Measurements from ENCODE around the gene COX5B. TPM values are rescaled to one million over a fixed set of nuclear protein-coding genes. Genes with fewer than 3 reads are reported as not detected.
A peak's percentile ranks its signal among the peaks of the same experiment; 100 is the strongest.

The COX5B gene
- total and polyA plus RNA-seq, 9 of the 15 experiments (the other 6 are each of a cell fraction or from before 2014, with no cell fraction given): 154 to 1,424 (median 487) TPM

DNA sequence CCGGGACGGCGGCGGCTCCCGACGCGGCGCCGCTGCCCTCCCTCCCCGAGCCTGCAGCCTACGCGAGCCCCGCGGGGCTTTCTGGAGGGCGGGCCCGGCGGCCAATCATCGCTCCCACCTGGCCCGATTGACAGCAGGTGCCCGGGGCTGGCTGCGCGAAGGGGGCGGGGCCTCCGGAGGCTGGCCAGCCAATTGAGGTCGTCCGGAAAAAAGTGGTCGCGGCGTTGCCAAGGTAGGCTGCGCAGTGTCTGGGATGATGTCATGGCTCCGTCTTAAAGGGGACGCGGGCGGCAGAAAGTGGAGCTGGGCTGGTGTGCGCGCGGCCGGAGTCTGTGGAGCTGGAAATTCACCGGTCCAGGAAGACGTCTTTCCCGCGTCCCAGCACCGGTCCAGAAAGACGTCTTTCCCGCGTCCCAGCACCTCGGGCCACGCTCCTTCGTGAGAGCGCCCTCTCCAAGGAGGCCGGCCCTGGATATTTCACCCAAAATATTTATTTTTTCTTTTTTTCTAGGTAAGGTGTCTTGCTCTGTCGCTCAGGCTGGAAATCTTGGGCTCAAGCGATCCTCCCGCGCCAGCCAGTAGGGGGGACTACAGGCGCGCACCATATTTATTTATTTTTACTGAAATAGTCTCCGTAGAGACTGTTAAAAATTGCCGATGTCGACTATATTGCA lies 18.2 kb downstream of the COX5B start, which contains the start of gene ACTR1B (continued):
- TF ChIP-seq, protein P1, sequence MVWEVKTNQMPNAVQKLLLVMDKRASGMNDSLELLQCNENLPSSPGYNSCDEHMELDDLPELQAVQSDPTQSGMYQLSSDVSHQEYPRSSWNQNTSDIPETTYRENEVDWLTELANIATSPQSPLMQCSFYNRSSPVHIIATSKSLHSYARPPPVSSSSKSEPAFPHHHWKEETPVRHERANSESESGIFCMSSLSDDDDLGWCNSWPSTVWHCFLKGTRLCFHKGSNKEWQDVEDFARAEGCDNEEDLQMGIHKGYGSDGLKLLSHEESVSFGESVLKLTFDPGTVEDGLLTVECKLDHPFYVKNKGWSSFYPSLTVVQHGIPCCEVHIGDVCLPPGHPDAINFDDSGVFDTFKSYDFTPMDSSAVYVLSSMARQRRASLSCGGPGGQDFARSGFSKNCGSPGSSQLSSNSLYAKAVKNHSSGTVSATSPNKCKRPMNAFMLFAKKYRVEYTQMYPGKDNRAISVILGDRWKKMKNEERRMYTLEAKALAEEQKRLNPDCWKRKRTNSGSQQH (CRISPR knock-in tag; IDR thresholded peaks at IDR 0.05): 0 out of 2 replicates have a peak, but pooled peaks have one; percentile 11
- TF ChIP-seq, protein P2, sequence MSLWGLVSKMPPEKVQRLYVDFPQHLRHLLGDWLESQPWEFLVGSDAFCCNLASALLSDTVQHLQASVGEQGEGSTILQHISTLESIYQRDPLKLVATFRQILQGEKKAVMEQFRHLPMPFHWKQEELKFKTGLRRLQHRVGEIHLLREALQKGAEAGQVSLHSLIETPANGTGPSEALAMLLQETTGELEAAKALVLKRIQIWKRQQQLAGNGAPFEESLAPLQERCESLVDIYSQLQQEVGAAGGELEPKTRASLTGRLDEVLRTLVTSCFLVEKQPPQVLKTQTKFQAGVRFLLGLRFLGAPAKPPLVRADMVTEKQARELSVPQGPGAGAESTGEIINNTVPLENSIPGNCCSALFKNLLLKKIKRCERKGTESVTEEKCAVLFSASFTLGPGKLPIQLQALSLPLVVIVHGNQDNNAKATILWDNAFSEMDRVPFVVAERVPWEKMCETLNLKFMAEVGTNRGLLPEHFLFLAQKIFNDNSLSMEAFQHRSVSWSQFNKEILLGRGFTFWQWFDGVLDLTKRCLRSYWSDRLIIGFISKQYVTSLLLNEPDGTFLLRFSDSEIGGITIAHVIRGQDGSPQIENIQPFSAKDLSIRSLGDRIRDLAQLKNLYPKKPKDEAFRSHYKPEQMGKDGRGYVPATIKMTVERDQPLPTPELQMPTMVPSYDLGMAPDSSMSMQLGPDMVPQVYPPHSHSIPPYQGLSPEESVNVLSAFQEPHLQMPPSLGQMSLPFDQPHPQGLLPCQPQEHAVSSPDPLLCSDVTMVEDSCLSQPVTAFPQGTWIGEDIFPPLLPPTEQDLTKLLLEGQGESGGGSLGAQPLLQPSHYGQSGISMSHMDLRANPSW (CRISPR knock-in tag; IDR thresholded peaks at IDR 0.05): no peak
- TF ChIP-seq KLF10 (CRISPR knock-in tag; IDR thresholded peaks at IDR 0.05) (no peak), NFIC (IDR thresholded peaks at IDR 0.05) (no peak), SNRNP70 (optimal IDR thresholded peaks at IDR 0.05; ENCODE audit: low read depth, low read length) (no peak), CREB1 (IDR thresholded peaks at IDR 0.05) (peak; percentile 56; the same call in 1 of the 2 replicates), CREB1 (CRISPR knock-in tag; IDR thresholded peaks at IDR 0.05) (peak; percentile 75), STAG1 (CRISPR knock-in tag; IDR thresholded peaks at IDR 0.05; ENCODE audit: borderline replicate concordance) (no peak), POLR2AphosphoS5 (IDR thresholded peaks at IDR 0.05; ENCODE audit: control insufficient read depth, insufficient read depth, low read depth, low read length) (peak; percentile 74)
- TF ChIP-seq, protein P3, sequence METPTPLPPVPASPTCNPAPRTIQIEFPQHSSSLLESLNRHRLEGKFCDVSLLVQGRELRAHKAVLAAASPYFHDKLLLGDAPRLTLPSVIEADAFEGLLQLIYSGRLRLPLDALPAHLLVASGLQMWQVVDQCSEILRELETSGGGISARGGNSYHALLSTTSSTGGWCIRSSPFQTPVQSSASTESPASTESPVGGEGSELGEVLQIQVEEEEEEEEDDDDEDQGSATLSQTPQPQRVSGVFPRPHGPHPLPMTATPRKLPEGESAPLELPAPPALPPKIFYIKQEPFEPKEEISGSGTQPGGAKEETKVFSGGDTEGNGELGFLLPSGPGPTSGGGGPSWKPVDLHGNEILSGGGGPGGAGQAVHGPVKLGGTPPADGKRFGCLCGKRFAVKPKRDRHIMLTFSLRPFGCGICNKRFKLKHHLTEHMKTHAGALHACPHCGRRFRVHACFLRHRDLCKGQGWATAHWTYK (CRISPR knock-in tag; IDR thresholded peaks at IDR 0.05): no peak
- TF ChIP-seq, protein P4, sequence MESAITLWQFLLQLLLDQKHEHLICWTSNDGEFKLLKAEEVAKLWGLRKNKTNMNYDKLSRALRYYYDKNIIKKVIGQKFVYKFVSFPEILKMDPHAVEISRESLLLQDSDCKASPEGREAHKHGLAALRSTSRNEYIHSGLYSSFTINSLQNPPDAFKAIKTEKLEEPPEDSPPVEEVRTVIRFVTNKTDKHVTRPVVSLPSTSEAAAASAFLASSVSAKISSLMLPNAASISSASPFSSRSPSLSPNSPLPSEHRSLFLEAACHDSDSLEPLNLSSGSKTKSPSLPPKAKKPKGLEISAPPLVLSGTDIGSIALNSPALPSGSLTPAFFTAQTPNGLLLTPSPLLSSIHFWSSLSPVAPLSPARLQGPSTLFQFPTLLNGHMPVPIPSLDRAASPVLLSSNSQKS (CRISPR knock-in tag; IDR thresholded peaks at IDR 0.05): no peak
- TF ChIP-seq, protein P5, sequence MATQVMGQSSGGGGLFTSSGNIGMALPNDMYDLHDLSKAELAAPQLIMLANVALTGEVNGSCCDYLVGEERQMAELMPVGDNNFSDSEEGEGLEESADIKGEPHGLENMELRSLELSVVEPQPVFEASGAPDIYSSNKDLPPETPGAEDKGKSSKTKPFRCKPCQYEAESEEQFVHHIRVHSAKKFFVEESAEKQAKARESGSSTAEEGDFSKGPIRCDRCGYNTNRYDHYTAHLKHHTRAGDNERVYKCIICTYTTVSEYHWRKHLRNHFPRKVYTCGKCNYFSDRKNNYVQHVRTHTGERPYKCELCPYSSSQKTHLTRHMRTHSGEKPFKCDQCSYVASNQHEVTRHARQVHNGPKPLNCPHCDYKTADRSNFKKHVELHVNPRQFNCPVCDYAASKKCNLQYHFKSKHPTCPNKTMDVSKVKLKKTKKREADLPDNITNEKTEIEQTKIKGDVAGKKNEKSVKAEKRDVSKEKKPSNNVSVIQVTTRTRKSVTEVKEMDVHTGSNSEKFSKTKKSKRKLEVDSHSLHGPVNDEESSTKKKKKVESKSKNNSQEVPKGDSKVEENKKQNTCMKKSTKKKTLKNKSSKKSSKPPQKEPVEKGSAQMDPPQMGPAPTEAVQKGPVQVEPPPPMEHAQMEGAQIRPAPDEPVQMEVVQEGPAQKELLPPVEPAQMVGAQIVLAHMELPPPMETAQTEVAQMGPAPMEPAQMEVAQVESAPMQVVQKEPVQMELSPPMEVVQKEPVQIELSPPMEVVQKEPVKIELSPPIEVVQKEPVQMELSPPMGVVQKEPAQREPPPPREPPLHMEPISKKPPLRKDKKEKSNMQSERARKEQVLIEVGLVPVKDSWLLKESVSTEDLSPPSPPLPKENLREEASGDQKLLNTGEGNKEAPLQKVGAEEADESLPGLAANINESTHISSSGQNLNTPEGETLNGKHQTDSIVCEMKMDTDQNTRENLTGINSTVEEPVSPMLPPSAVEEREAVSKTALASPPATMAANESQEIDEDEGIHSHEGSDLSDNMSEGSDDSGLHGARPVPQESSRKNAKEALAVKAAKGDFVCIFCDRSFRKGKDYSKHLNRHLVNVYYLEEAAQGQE (IDR thresholded peaks at IDR 0.05; ENCODE audit: borderline replicate concordance): no peak; the same call in 1 of the 2 replicates
- TF ChIP-seq, protein P5 (CRISPR knock-in tag; IDR thresholded peaks at IDR 0.05; ENCODE audit: low read depth): no peak

All from K562 (cell line).